Effector memory CD8-positive, alpha-beta T cell (primary cell): ENCODE data around the gene EFNA4.
"Not testable (repeated sequence)": the region's sequence is repeated elsewhere in the genome, so short reads cannot be mapped to it uniquely, and the experiment has no call there.

Source experiments
- ATAC-seq: fragments of 150-1000 bp; cut with Tn5 transposase; replicated peaks from 2 replicates; pipeline ENCODE4 v1.10.0; 2021; ENCODE audit warnings: mild to moderate bottlenecking, moderate library complexity
- DNase-seq, 3 experiments: peaks; one replicate each; pipeline ENCODE4 v3.0.0; 2021
- H3K27ac Mint-ChIP-seq, 2 donors: one replicate each; pipeline ENCODE4 v1.8.0; 2022; ENCODE audit warnings: mild to moderate bottlenecking in 2 of 2, mixed read lengths in 2 of 2, moderate library complexity in 2 of 2
- H3K27me3 Mint-ChIP-seq, 2 donors: one replicate each; pipeline ENCODE4 v1.8.0; 2022; ENCODE audit warnings: mixed read lengths in 2 of 2
- H3K36me3 Mint-ChIP-seq: one replicate; pipeline ENCODE4 v1.8.0; 2022; ENCODE audit warnings: mild to moderate bottlenecking, moderate library complexity, mixed read lengths; ENCODE audit not compliant: insufficient read depth
- H3K4me1 Mint-ChIP-seq, 2 donors: one replicate each; pipeline ENCODE4 v1.8.0; 2022; ENCODE audit warnings: low read depth in 2 of 2, mixed read lengths in 2 of 2
- H3K4me3 Mint-ChIP-seq, 2 donors: one replicate each; pipeline ENCODE4 v1.8.0; 2022; ENCODE audit warnings: mild to moderate bottlenecking in 2 of 2, mixed read lengths in 2 of 2, moderate library complexity in 2 of 2
- H3K9me3 Mint-ChIP-seq, 2 donors: one replicate each; pipeline ENCODE4 v1.8.0; 2022; ENCODE audit warnings: mixed read lengths in 2 of 2

The EFNA4 gene

DNA sequence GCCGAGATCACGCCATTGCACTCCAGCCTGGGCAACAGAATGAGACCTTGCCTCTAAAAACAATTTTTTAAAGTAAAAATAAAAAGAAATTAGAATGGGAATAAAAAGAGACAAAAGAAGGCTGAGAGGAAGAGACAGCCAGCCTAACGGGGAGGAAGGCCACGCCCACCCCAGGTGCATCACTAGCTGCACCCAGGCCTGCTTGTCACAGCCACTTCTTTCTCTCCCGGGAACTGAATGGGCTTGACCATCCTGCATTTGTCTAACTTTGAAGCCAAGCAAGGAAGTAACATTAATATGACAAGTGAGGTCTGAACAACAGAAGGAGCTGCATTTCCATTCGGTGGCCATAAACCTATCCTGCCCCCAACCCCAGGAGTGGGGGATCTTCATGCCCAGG, 43.3 kb downstream of the EFNA4 start:
- no peak overlapping the region for H3K4me3 Mint-ChIP-seq
- H3K27ac Mint-ChIP-seq, result no peak overlapping the region
- DNase-seq (no peak), ATAC-seq (no peak)
- no peaks in the 10 kb centered on the region for H3K9me3 Mint-ChIP-seq
- H3K27me3 Mint-ChIP-seq, result peaks cover 13 to 18% of the 10 kb centered on the region in 2 donors
- H3K4me1 Mint-ChIP-seq, result no peaks in the 10 kb centered on the region
- H3K36me3 Mint-ChIP-seq, result peaks cover 3% of the 10 kb centered on the region

DNA sequence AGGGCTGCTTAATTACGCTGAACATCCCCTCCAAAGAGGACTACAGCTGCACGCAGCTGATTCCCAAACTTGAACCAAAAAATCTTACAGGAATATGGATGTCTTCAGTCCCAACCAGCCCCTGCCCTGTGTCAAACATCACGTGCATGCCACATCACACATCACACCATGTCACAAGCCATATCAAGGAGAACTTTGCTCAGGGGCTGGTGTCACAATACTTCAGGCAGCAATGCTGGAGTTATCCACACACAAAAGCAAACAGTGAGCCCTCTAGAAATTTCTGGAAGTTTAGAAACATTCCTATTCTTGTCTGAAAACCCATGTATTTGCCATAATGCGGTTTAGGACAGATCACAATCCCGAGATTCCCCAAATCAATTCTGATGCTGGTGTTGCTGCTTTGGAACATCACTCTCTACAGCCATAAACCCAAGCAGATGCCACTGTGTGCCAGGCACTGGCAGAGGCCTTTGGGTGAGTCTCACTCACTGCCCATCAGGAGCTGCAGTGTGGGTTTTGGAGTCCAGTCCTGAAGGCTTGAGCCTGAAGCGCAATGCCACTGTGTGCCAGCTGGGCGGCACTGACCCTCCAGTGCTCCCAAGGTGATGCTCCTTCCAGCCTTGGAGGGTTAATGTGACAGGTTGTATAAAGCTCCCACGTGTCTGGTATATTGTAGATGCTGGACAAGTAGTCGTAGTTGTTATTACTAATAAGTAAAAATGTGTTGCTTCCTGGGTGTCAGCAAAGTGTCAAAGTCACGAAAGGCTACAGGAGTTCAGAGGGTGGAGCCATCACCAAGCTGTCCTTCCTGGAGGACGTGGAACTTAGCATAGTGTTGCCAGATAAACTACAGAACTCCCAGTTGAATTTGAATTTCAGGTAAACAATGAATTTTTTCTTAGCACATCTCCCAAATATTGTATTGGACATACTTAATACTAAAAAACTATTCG, 44.0 kb downstream of the EFNA4 start:
- H3K36me3 Mint-ChIP-seq, result peaks cover 3% of the 10 kb centered on the region
- no peak overlapping the region for H3K27ac Mint-ChIP-seq
- no peak for ATAC-seq
- H3K27me3 Mint-ChIP-seq, result peaks cover 13 to 22% of the 10 kb centered on the region in 2 donors
- H3K9me3 Mint-ChIP-seq, result no peaks in the 10 kb centered on the region
- H3K4me1 Mint-ChIP-seq, result no peaks in the 10 kb centered on the region
- DNase-seq, result no peak
- H3K4me3 Mint-ChIP-seq, result no peak overlapping the region

DNA sequence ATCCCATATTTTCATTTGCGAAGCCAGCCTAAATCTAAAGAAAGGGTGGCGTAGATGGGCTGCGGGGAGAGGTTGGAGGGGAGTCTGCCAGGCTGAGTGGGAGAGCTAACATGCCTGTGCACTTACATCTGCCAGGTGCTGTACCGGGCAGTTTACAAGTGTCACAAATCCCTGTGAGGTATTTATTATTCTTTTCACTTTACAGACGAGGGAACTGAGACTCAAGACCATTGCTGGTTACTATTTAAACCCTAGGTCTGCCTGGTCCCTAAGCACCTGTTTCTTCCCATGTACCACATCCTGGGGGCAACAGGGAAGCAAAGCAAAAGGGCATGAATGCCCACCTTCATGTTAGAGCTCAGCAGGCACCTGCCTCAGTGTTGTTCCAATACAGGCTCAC, 44.8 kb downstream of the EFNA4 start:
- Mint-ChIP-seq H3K27me3 (peaks cover 13 to 22% of the 10 kb centered on the region in 2 donors), H3K27ac (no peak overlapping the region), H3K4me3 (no peak overlapping the region), H3K9me3 (no peaks in the 10 kb centered on the region), H3K4me1 (no peaks in the 10 kb centered on the region), H3K36me3 (peaks cover 3% of the 10 kb centered on the region)
- DNase-seq (no peak), ATAC-seq (no peak)

DNA sequence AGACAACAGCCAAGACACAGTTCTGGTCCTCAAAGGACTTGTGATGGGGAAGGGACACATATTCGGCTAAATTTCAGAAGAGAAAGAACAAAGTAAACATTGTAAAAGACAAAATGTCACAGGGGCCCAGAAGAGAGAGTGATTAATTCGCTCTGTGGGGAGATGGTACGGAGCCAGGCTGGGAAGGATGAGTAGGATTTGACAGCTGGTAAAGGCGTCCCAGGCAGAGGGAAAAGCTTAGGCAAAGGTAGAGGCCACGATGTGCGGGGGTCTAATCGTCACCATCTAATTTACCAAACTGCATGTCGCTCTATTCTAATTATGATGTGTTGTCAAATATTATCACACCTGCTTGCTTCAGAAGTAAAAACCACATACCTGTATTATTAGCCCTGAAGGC, 46.8 kb downstream of the EFNA4 start:
- DNase-seq (no peak), ATAC-seq (no peak)
- no peak overlapping the region for H3K4me3 Mint-ChIP-seq
- H3K27ac Mint-ChIP-seq, result no peak overlapping the region
- H3K36me3 Mint-ChIP-seq, result peaks cover under 1% of the 10 kb centered on the region
- H3K9me3 Mint-ChIP-seq, result no peaks in the 10 kb centered on the region
- H3K27me3 Mint-ChIP-seq, result peaks cover 15 to 25% of the 10 kb centered on the region in 2 donors
- H3K4me1 Mint-ChIP-seq, result no peaks in the 10 kb centered on the region

DNA sequence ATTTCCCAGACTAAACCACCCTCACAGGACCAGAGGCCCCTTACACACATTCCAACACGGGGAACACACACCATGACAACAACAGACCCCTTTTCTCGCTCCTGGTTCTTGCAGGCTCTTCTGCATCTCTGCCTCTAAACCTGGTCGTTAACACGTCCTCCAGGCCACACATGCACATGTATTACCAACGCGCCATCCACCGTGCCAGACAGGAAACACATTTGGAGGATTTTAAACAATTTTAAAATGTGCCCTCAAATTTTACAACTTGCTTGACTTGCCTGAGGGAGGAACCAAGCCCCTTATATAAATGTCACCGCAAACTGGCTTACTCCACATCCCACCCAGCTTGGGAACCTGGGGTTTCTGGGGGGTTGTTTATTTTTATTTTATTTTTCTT, 47.3 kb downstream of the EFNA4 start:
- H3K9me3 Mint-ChIP-seq, result no peaks in the 10 kb centered on the region
- peaks cover 14 to 24% of the 10 kb centered on the region in 2 donors for H3K27me3 Mint-ChIP-seq
- no peaks in the 10 kb centered on the region for H3K4me1 Mint-ChIP-seq
- H3K36me3 Mint-ChIP-seq, result no peaks in the 10 kb centered on the region
- no peak for ATAC-seq
- no peak overlapping the region for H3K4me3 Mint-ChIP-seq
- DNase-seq, result no peak
- H3K27ac Mint-ChIP-seq, result no peak overlapping the region

GRCh38 chr1:155113450-155113980, 50.0 kb downstream of the EFNA4 start:
- H3K27ac Mint-ChIP-seq, result no peak overlapping the region
- ATAC-seq (no peak), DNase-seq (no peak)
- H3K36me3 Mint-ChIP-seq, result no peaks in the 10 kb centered on the region
- no peak overlapping the region for H3K4me3 Mint-ChIP-seq
- peaks cover 24 to 48% of the 10 kb centered on the region in 2 donors for H3K27me3 Mint-ChIP-seq
- no peaks in the 10 kb centered on the region for H3K9me3 Mint-ChIP-seq
- H3K4me1 Mint-ChIP-seq, result no peaks in the 10 kb centered on the region

DNA sequence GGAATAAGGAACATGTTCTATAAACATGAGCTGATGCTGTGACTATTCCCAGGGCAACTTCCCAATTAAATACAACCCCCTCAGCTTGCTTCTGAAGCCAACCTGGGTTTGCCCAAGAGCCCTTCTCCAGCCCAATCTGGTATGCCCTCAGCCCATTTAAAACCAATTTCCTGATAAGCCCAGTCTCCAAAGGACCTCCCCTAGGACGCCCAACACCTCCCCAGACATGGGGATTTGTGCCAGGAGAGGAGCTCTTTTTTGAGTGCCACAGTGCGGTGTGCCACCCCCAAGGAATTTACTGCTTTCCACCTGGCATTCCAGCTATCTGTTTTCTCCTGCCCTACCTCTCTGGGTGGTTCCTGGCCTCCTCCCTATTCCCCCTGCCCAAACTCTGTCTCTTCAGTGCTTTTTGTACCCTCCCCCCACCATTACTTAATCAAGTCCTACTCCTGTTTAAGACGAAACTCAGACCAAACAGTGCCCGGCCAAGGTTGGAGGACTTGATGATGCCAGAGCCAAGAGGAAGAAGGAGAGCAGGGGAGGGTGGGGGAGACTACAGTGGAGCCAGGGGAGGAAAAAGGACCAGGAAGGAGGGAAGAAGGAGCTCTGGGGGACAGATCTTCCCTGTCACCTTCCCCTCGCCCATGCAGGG, 52.7 kb downstream of the EFNA4 start:
- peaks cover 20 to 51% of the 10 kb centered on the region in 2 donors for H3K27me3 Mint-ChIP-seq
- ATAC-seq, result no peak

DNA sequence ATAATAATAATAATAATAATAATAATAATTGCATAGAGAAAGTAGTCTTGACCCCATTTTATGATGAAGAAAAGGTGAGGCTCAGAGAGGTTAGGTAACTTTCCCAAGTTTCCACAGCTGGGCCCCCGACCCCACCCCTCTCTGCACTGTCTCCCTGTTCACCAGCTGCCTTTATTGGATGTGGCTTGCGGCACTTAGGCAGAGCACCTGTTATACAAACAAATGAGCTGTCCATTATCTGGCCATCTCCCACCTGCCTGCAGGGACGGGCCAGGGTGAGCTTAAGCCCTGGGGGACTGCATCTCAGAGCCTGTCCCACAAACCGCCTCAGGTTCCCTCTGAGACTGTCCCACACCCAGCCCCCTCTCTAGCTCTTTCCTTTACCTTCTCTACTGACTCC, 54.1 kb downstream of the EFNA4 start:
- Mint-ChIP-seq H3K27me3 (peaks cover 20 to 46% of the 10 kb centered on the region in 2 donors), H3K4me1 (no peaks in the 10 kb centered on the region), H3K27ac (no peak overlapping the region), H3K9me3 (no peaks in the 10 kb centered on the region), H3K4me3 (no peak overlapping the region), H3K36me3 (peaks cover 4% of the 10 kb centered on the region)
- DNase-seq (no peak), ATAC-seq (no peak)

More for the DNA sequence above, 52.7 kb downstream of the EFNA4 start:
- no peak for DNase-seq
- Mint-ChIP-seq H3K27ac (no peak overlapping the region), H3K36me3 (no peaks in the 10 kb centered on the region), H3K4me3 (no peak overlapping the region), H3K9me3 (no peaks in the 10 kb centered on the region), H3K4me1 (no peaks in the 10 kb centered on the region)

DNA sequence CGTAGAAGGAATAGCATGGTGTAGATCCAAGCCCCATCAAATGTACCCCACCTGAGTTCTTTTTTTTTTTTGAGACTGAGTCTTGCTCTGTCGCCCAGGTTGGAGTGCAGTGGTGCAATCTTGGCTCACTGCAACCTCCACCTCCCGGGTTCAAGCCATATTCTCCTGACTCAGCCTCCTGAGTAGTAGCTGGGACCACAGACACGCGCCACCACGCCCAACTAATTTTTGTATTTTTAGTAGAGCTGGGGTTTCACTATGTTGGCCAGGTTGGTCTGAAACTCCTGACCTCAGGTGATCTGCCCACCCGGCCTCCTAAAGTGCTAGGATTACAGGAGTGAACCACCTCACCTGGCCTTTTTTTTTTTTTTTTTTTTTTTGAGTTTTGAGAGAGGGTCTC, 54.5 kb downstream of the EFNA4 start:
- peaks cover 20 to 46% of the 10 kb centered on the region in 2 donors for H3K27me3 Mint-ChIP-seq
- not testable (repeated sequence) for H3K36me3 Mint-ChIP-seq, H3K4me3 Mint-ChIP-seq, H3K27ac Mint-ChIP-seq, ATAC-seq, DNase-seq, H3K4me1 Mint-ChIP-seq, H3K9me3 Mint-ChIP-seq
